H1 (cell line): ENCODE data around the gene PRR5L. TPM values are rescaled to one million over a fixed set of nuclear protein-coding genes. Genes with fewer than 3 reads are reported as not detected.
A peak's percentile ranks its signal among the peaks of the same experiment; 100 is the strongest.

ENCODE experiments used
- CTCF ChIA-PET: fragments of 300-600 bp; sonication (Branson Sonifier 250); formaldehyde crosslinking; loops from one replicate; lab custom pipeline; 2021; ENCODE audit not compliant: partially characterized antibody; lab: Charles Lee
- POLR2A ChIA-PET: fragments of 300-600 bp; sonication (Branson Sonifier 250); formaldehyde crosslinking; loops from one replicate; lab custom pipeline; 2021; ENCODE audit warnings: inconsistent platforms; ENCODE audit not compliant: partially characterized antibody; lab: Charles Lee
- DNase-seq, 2 experiments: peaks; one replicate each; pipeline versions ENCODE4 v3.0.0 to v3.0.0-alpha.2; 2010 to 2022; ENCODE audit warnings: low spot score in 2 of 2, low read depth in 1 of 2, mixed read lengths in 1 of 2
- FAIRE-seq: peaks from 2 replicates; lab custom pipeline; 2011; peaks lifted over from hg19 to GRCh38; lab: Jason Lieb, UNC
- H2AFZ ChIP-seq: 2 replicates; pipeline ENCODE4 v1.8.1; 2012; ENCODE audit warnings: low read length, inconsistent platforms
- H2AK5ac ChIP-seq: 2 replicates; pipeline ENCODE4 v1.6.1; 2013; ENCODE audit warnings: low read depth, low read length
- H2BK120ac ChIP-seq: replicated peaks from 2 replicates; pipeline ENCODE3; 2013; ENCODE audit warnings: low read depth, low read length, inconsistent platforms
- H2BK12ac ChIP-seq: 2 replicates; pipeline ENCODE4 v1.6.1; 2013; ENCODE audit warnings: low read depth, low read length
- H2BK15ac ChIP-seq: 2 replicates; pipeline ENCODE4 v1.6.1; 2013; ENCODE audit warnings: low read length
- H2BK20ac ChIP-seq: 2 replicates; pipeline ENCODE4 v1.6.1; 2013; ENCODE audit warnings: low read length
- H2BK5ac ChIP-seq: 2 replicates; pipeline ENCODE4 v1.6.1; 2013; ENCODE audit warnings: low read depth, low read length
- H3K14ac ChIP-seq: 2 replicates; pipeline ENCODE4 v1.6.1; 2013; ENCODE audit warnings: inconsistent platforms; ENCODE audit not compliant: insufficient read length
- H3K18ac ChIP-seq: 2 replicates; pipeline ENCODE4 v1.6.1; 2013; ENCODE audit warnings: low read length; ENCODE audit errors: extremely low read depth
- H3K23ac ChIP-seq: 2 replicates; pipeline ENCODE4 v1.6.1; 2013; ENCODE audit warnings: inconsistent platforms; ENCODE audit not compliant: insufficient read length
- H3K23me2 ChIP-seq: 2 replicates; pipeline ENCODE4 v1.6.1; 2013; ENCODE audit warnings: low read depth, low read length
- H3K27ac ChIP-seq: 2 replicates; pipeline ENCODE4 v1.6.1; 2011; ENCODE audit warnings: low read depth, low read length, inconsistent platforms
- H3K27me3 ChIP-seq, 4 experiments: replicated peaks in 1 of 4; 1 replicate in 1 of 4; 2 replicates in 3 of 4; pipeline versions ENCODE4 v1.6.1 to v1.8.1; 2011 to 2013; ENCODE audit warnings: low read length in 3 of 4, mild to moderate bottlenecking in 3 of 4, inconsistent platforms in 2 of 4, mixed read lengths in 2 of 4, moderate library complexity in 1 of 4; ENCODE audit not compliant: control insufficient read depth in 3 of 4, insufficient read depth in 3 of 4; ENCODE audit errors: extremely low read depth in 1 of 4
- H3K36me3 ChIP-seq, 4 experiments: 2 replicates each; pipeline versions ENCODE4 v1.6.1 to v1.8.1; 2011 to 2013; ENCODE audit warnings: mild to moderate bottlenecking in 4 of 4, low read length in 3 of 4, moderate library complexity in 2 of 4, control low read depth in 1 of 4, inconsistent platforms in 1 of 4; ENCODE audit not compliant: insufficient read depth in 4 of 4, control insufficient read depth in 2 of 4
- H3K4ac ChIP-seq: replicated peaks from 2 replicates; pipeline ENCODE3; 2013; ENCODE audit warnings: low read length, low read depth, mixed read lengths, inconsistent platforms; ENCODE audit not compliant: insufficient read length
- H3K4me1 ChIP-seq, 4 experiments: replicated peaks in 1 of 4; 1 replicate in 1 of 4; 2 replicates in 3 of 4; pipeline versions ENCODE4 v1.6.1 to v1.8.1; 2011 to 2013; ENCODE audit warnings: low read length in 3 of 4, inconsistent platforms in 2 of 4, mixed read lengths in 1 of 4; ENCODE audit not compliant: insufficient read depth in 4 of 4, control insufficient read depth in 3 of 4
- H3K4me2 ChIP-seq, 2 experiments: 2 replicates each; pipeline versions ENCODE4 v1.6.1 to v1.8.1; 2011 to 2013; ENCODE audit warnings: low read depth in 2 of 2, low read length in 2 of 2, control low read depth in 1 of 2, inconsistent platforms in 1 of 2, mild to moderate bottlenecking in 1 of 2; ENCODE audit not compliant: insufficient read depth in 1 of 2
- H3K4me3 ChIP-seq, 4 experiments: fragments of 200-600, 300-600 bp in 1 of 4; sonication (generic), shearing (Covaris generic), sonication (Bioruptor Twin) in 1 of 4; 2 replicates each; pipeline versions ENCODE4 v1.5.1 to v1.8.1; 2011 to 2016; ENCODE audit warnings: low read length in 4 of 4, low read depth in 3 of 4, control low read depth in 2 of 4, inconsistent platforms in 2 of 4, mild to moderate bottlenecking in 2 of 4, mixed read lengths in 1 of 4, moderate library complexity in 1 of 4; ENCODE audit not compliant: insufficient read depth in 2 of 4; ENCODE audit errors: extremely low read depth in 1 of 4
- H3K56ac ChIP-seq: replicated peaks from 2 replicates; pipeline ENCODE3; 2013; ENCODE audit warnings: low read depth, mild to moderate bottlenecking, mixed read lengths, low read length, inconsistent platforms; ENCODE audit not compliant: insufficient read length
- H3K79me1 ChIP-seq: 2 replicates; pipeline ENCODE4 v1.6.1; 2013; ENCODE audit warnings: low read depth, low read length, control low read depth
- H3K79me2 ChIP-seq, 2 experiments: 2 replicates each; pipeline versions ENCODE4 v1.6.1 to v1.8.1; 2012 to 2013; ENCODE audit warnings: low read length in 2 of 2, mild to moderate bottlenecking in 2 of 2, inconsistent platforms in 1 of 2; ENCODE audit not compliant: insufficient read depth in 2 of 2, control insufficient read depth in 1 of 2
- H3K9ac ChIP-seq, 4 experiments: replicated peaks in 1 of 4; 1 replicate in 1 of 4; 2 replicates in 3 of 4; pipeline versions ENCODE4 v1.6.1 to v1.8.1; 2011 to 2013; ENCODE audit warnings: low read depth in 3 of 4, low read length in 3 of 4, control low read depth in 2 of 4, mild to moderate bottlenecking in 2 of 4, moderate library complexity in 2 of 4, inconsistent platforms in 1 of 4; ENCODE audit errors: extremely low read depth in 1 of 4
- H3K9me3 ChIP-seq, 2 experiments: 2 replicates each; pipeline versions ENCODE4 v1.6.1 to v1.8.1; 2012 to 2013; ENCODE audit warnings: mild to moderate bottlenecking in 2 of 2, moderate library complexity in 2 of 2, control low read depth in 1 of 2, inconsistent platforms in 1 of 2, low read depth in 1 of 2, low read length in 1 of 2, mixed read lengths in 1 of 2; ENCODE audit not compliant: insufficient read depth in 2 of 2
- H4K20me1 ChIP-seq, 2 experiments: replicated peaks in 1 of 2; 2 replicates each; pipeline versions ENCODE3 to v1.8.1; 2011 to 2013; ENCODE audit warnings: inconsistent platforms in 2 of 2, low read length in 2 of 2, mild to moderate bottlenecking in 1 of 2; ENCODE audit not compliant: insufficient read depth in 2 of 2, control insufficient read depth in 1 of 2
- H4K5ac ChIP-seq: 2 replicates; pipeline ENCODE4 v1.6.1; 2013; ENCODE audit warnings: low read length, low read depth, mixed read lengths, inconsistent platforms; ENCODE audit not compliant: insufficient read length
- H4K8ac ChIP-seq: 2 replicates; pipeline ENCODE4 v1.8.0; 2013; ENCODE audit warnings: mild to moderate bottlenecking, moderate library complexity, low read length, inconsistent platforms; ENCODE audit not compliant: insufficient read depth; ENCODE audit errors: extremely low read depth
- H4K91ac ChIP-seq: replicated peaks from 2 replicates; pipeline ENCODE3; 2013; ENCODE audit warnings: low read length, mixed read lengths, inconsistent platforms; ENCODE audit not compliant: insufficient read length
- BRCA1 ChIP-seq: IDR thresholded peaks from 2 replicates; pipeline ENCODE4 v1.6.1; 2012; ENCODE audit warnings: low read depth, low read length, improper control_type of control experiment
- CBX8 ChIP-seq: fragments of 300-800, 300-1000 bp; sonication (generic); IDR thresholded peaks from 2 replicates; pipeline ENCODE4 v1.7.1; 2016; ENCODE audit warnings: low read depth, low read length, borderline replicate concordance
- EP300 ChIP-seq, 2 experiments: IDR thresholded peaks; 1 replicate in 1 of 2; 2 replicates in 1 of 2; pipeline ENCODE4 v1.6.1; 2011 to 2012; ENCODE audit warnings: low read depth in 2 of 2, low read length in 2 of 2, mild to moderate bottlenecking in 2 of 2, borderline replicate concordance in 1 of 2, inconsistent platforms in 1 of 2, moderate library complexity in 1 of 2
- HDAC2 ChIP-seq, 2 experiments: fragments of 300-600 bp in 1 of 2; sonication (generic) in 1 of 2; IDR thresholded peaks; 2 replicates each; pipeline ENCODE4 v1.6.1; 2011 to 2012; ENCODE audit warnings: low read depth in 2 of 2, low read length in 2 of 2, mild to moderate bottlenecking in 2 of 2, moderate library complexity in 2 of 2, borderline replicate concordance in 1 of 2, inconsistent platforms in 1 of 2
- NANOG ChIP-seq: IDR thresholded peaks from 2 replicates; pipeline ENCODE4 v1.6.1; 2011; ENCODE audit warnings: low read length, low read depth, mild to moderate bottlenecking, inconsistent platforms; ENCODE audit not compliant: insufficient read depth, poor library complexity, severe bottlenecking
- POU5F1 ChIP-seq: IDR thresholded peaks from 2 replicates; pipeline ENCODE4 v1.6.1; 2011; ENCODE audit warnings: low read depth, mild to moderate bottlenecking, low read length, moderate library complexity
- RAD21 ChIP-seq, 2 experiments: IDR thresholded peaks in 1 of 2; conservative IDR thresholded peaks in 1 of 2; 2 replicates each; pipeline ENCODE4 v1.6.1; 2011; ENCODE audit warnings: low read depth in 2 of 2, low read length in 2 of 2, improper control_type of control experiment in 1 of 2, inconsistent platforms in 1 of 2, mild to moderate bottlenecking in 1 of 2, moderate library complexity in 1 of 2
- RBBP5 ChIP-seq: IDR thresholded peaks from 2 replicates; pipeline ENCODE4 v1.7.1; 2012; ENCODE audit warnings: low read depth, mild to moderate bottlenecking, inconsistent platforms, low read length, moderate library complexity, borderline replicate concordance
- RXRA ChIP-seq: IDR thresholded peaks from 2 replicates; pipeline ENCODE4 v1.6.1; 2011; ENCODE audit warnings: low read depth, mild to moderate bottlenecking, low read length, moderate library complexity; ENCODE audit not compliant: insufficient read depth
- SIN3A ChIP-seq, 2 experiments: IDR thresholded peaks in 1 of 2; conservative IDR thresholded peaks in 1 of 2; 2 replicates each; pipeline ENCODE4 v1.6.1; 2011 to 2012; ENCODE audit warnings: low read length in 2 of 2, improper control_type of control experiment in 1 of 2, low read depth in 1 of 2, mild to moderate bottlenecking in 1 of 2
- SRF ChIP-seq: IDR thresholded peaks from 2 replicates; pipeline ENCODE4 v1.6.1; 2011; ENCODE audit warnings: mild to moderate bottlenecking, low read depth, low read length, moderate library complexity
- SUZ12 ChIP-seq: fragments of 200-600 bp; sonication (generic); IDR thresholded peaks from 2 replicates; pipeline ENCODE4 v1.6.1; 2012; ENCODE audit warnings: mild to moderate bottlenecking, inconsistent platforms, low read length, moderate library complexity, mixed read lengths
- TEAD4 ChIP-seq: IDR thresholded peaks from 2 replicates; pipeline ENCODE4 v1.6.1; 2012; ENCODE audit warnings: low read depth, low read length, inconsistent platforms, mixed read lengths
- WGBS, 2 experiments: shearing (Covaris generic) in 1 of 2; methylation state at CpG; one replicate each; pipeline versions ENCODE4 v1.1.6 to v1.1.7; 2013 to 2015; ENCODE audit warnings: low lambda C conversion rate in 2 of 2, mixed read lengths in 2 of 2, inconsistent platforms in 1 of 2, low coverage in 1 of 2, missing lambda C conversion rate in 1 of 2; ENCODE audit not compliant: insufficient replicate concordance in 2 of 2, insufficient coverage in 1 of 2, insufficient read length in 1 of 2; ENCODE audit errors: extremely low coverage in 1 of 2, missing lambda C conversion rate in 1 of 2; 5-methylcytosine and 5-hydroxymethylcytosine counted together
- polyA plus RNA-seq, 7 experiments: library from polyadenylated mRNA; depleted of rRNA in 3 of 7; stranded (reverse) in 5 of 7; unstranded in 2 of 7; fragments of >200 nt in 5 of 7; fragments of 200-250 nt in 2 of 7; gene quantifications; 1 replicate in 5 of 7; 2 replicates in 1 of 7; 4 replicates in 1 of 7; pipeline versions ENCODE4 v1.2.1 to v1.2.3, GENCODE V29; 2011 to 2013; ENCODE audit warnings: missing spikeins in 2 of 7, mixed read lengths in 2 of 7
- total RNA-seq: library from RNA; stranded (reverse); fragmentation: NEBNext Ultra II Directional; extraction: Animal tissue kit (Norgen Biotek cat#: 25700); gene quantifications from 2 replicates; pipeline ENCODE4 v1.2.1, GENCODE V29; 2021

Gene PRR5L
- total and polyA plus RNA-seq, 2 of the 8 experiments (the other 6 are each of a cell fraction or from before 2014, with no cell fraction given): 6.6 to 10.1 TPM

- no peaks in the 10 kb centered on the region for H3K4me1 ChIP-seq
- CTCF ChIA-PET: interaction anchor here (0.5 to 1.8 kb wide), 3 partner anchors 17 to 147 kb away, joined by 3 to 4 read pairs (median 3); no protein-coding TSS in a partner anchor
- no peak overlapping the region for H3K9ac ChIP-seq
- no peaks in the 10 kb centered on the region for H3K79me1 ChIP-seq
- H2BK5ac ChIP-seq: no peak overlapping the region
- no peak overlapping the region for H2BK15ac ChIP-seq
- WGBS, 2 experiments: 65% methylated on average over 2 of the region's 2 CpGs; no CpG with 5 or more reads in 1 of the 2 experiments
- no peak overlapping the region for H2BK12ac ChIP-seq
- H3K4me2 ChIP-seq: no peak overlapping the region
- no peak for FAIRE-seq
- no peak overlapping the region for H4K5ac ChIP-seq
- H2AK5ac ChIP-seq: no peak overlapping the region
- no peak overlapping the region for H2BK20ac ChIP-seq
- no peaks in the 10 kb centered on the region for H3K23me2 ChIP-seq
- H3K27me3 ChIP-seq: no peaks in the 10 kb centered on the region
- H2BK120ac ChIP-seq: no peak overlapping the region
- no peaks in the 10 kb centered on the region for H3K9me3 ChIP-seq
- H3K79me2 ChIP-seq: no peaks in the 10 kb centered on the region
- H3K36me3 ChIP-seq: peaks cover 0 to 5% (median under 1%) of the 10 kb centered on the region in 4 experiments; a peak in 2 of 8 replicates
- H3K4ac ChIP-seq: no peak overlapping the region
- H4K20me1 ChIP-seq: no peaks in the 10 kb centered on the region
- H2AFZ ChIP-seq: no peak overlapping the region
- no peak overlapping the region for H3K27ac ChIP-seq
- no peak overlapping the region for H3K18ac ChIP-seq
- no peak overlapping the region for H3K14ac ChIP-seq
- no peak overlapping the region for H3K56ac ChIP-seq
- no peak overlapping the region for H3K23ac ChIP-seq
- no peak overlapping the region for H4K8ac ChIP-seq
- no peak for DNase-seq
- no peak overlapping the region for H3K4me3 ChIP-seq
- no peak overlapping the region for H4K91ac ChIP-seq
- POLR2A ChIA-PET: no interaction called here
- no peak for TF ChIP-seq SIN3A (conservative IDR thresholded peaks at IDR 0.05 in 1 of 2, IDR thresholded peaks at IDR 0.05 in 1 of 2; ENCODE audit: low read depth in 1 of 2, low read length in 2 of 2)
- TF ChIP-seq RAD21 (IDR thresholded peaks at IDR 0.05 in 1 of 2, conservative IDR thresholded peaks at IDR 0.05 in 1 of 2; ENCODE audit: low read depth in 2 of 2, low read length in 2 of 2): no peak
- no peak for TF ChIP-seq HDAC2 (IDR thresholded peaks at IDR 0.05; ENCODE audit: borderline replicate concordance in 1 of 2, low read depth in 2 of 2, low read length in 2 of 2)
- TF ChIP-seq CBX8: no peak
- no peak for TF ChIP-seq SRF
- no peak for TF ChIP-seq RBBP5
- TF ChIP-seq EP300 (IDR thresholded peaks at IDR 0.05; ENCODE audit: borderline replicate concordance in 1 of 2, low read depth in 2 of 2, low read length in 2 of 2): no peak
- TF ChIP-seq RXRA: 0 out of 2 replicates have a peak, but pooled peaks have one; percentile 33
- TF ChIP-seq SUZ12: no peak
- TF ChIP-seq NANOG: no peak
- peak; percentile 77 for TF ChIP-seq TEAD4
- TF ChIP-seq POU5F1: no peak
- no peak for TF ChIP-seq BRCA1
These were observed 151.4 kb downstream of the PRR5L start for GRCh38 chr11:36447514-36447913.
